AG04449 (cell line): Measurements from ENCODE around the gene CTDNEP1.
A peak's percentile ranks its signal among the peaks of the same experiment; 100 is the strongest.

ENCODE experiments used
- CTCF ChIA-PET: fragments of 350-600 bp; formaldehyde crosslinking; extraction: SDS; loops from one replicate; lab custom pipeline; 2021; ENCODE audit warnings: antibody characterized with exemption; lab: Yijun Ruan, JAX
- POLR2A ChIA-PET: fragments of 400-600, 350-600 bp; formaldehyde crosslinking; extraction: SDS; loops from one replicate; lab custom pipeline; 2020; ENCODE audit warnings: antibody characterized with exemption, inconsistent platforms; lab: Yijun Ruan, JAX
- DNase-seq: peaks from one replicate; pipeline ENCODE4 v3.0.0-alpha.2; 2010; ENCODE audit warnings: low read depth, low spot score
- H3K4me3 ChIP-seq: 2 replicates; pipeline ENCODE4 v1.5.1; 2011; ENCODE audit warnings: low read depth, mild to moderate bottlenecking, control low read depth, low read length
- TF ChIP-seq, protein P1 (sequence below): IDR thresholded peaks from one replicate; pipeline ENCODE4 v1.5.1; 2011; ENCODE audit warnings: mild to moderate bottlenecking, moderate library complexity, low read length, control low read depth, inconsistent platforms; ENCODE audit not compliant: insufficient read depth; ENCODE audit errors: missing control alignments

The CTDNEP1 gene

DNA sequence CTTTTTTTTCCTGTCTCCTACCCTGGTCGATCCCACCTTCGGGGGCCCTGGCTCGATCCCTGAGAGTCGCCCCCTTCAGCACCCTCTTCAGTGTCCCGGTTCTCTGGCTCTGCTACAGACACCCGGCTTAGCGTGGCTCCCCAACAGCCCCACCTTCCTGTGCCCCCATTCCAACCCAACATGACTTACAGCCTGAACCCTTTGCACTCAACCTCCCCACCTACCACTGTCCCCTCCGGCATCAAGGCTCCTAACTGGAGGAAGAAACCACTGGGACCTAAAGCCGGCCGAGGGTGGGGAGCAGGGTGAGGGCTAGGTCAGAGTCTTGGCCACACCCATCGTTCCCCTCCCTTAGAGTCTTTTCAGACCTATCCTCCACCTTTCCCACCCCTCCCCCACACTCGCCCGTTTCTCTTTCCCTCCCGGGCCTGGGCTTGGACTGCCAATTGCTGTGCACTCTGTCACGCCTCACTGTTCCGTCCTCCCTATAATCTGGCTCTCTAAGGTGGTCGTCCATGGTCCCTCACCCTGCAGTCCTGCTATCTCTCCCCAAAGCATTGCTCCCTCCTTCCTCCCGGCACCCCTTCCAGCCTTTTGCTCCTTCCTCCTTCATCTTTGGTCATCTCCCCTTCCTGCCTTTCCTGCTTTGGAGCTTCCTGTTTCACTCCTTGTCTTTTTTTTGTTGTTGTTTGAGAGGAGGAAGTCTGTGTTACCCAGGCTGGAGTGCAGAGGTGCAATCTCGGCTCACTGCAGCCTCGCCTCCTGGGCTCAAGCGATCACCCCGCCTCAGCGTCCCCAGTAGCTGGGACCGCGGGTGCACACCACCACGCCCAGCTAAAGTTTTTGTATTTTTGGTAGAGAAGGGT lies 11.6 kb upstream of the CTDNEP1 start:
- H3K4me3 ChIP-seq: no peak overlapping the region
- DNase-seq: no peak
- CTCF ChIA-PET: interaction anchor here (1.3 to 5.3 kb wide), 4 partner anchors 9 to 33 kb away, joined by 3 to 29 read pairs (median 10); partner anchors contain the start of gene SLC2A4
- POLR2A ChIA-PET: no interaction called here
- TF ChIP-seq, protein P1, sequence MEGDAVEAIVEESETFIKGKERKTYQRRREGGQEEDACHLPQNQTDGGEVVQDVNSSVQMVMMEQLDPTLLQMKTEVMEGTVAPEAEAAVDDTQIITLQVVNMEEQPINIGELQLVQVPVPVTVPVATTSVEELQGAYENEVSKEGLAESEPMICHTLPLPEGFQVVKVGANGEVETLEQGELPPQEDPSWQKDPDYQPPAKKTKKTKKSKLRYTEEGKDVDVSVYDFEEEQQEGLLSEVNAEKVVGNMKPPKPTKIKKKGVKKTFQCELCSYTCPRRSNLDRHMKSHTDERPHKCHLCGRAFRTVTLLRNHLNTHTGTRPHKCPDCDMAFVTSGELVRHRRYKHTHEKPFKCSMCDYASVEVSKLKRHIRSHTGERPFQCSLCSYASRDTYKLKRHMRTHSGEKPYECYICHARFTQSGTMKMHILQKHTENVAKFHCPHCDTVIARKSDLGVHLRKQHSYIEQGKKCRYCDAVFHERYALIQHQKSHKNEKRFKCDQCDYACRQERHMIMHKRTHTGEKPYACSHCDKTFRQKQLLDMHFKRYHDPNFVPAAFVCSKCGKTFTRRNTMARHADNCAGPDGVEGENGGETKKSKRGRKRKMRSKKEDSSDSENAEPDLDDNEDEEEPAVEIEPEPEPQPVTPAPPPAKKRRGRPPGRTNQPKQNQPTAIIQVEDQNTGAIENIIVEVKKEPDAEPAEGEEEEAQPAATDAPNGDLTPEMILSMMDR: no peak

DNA sequence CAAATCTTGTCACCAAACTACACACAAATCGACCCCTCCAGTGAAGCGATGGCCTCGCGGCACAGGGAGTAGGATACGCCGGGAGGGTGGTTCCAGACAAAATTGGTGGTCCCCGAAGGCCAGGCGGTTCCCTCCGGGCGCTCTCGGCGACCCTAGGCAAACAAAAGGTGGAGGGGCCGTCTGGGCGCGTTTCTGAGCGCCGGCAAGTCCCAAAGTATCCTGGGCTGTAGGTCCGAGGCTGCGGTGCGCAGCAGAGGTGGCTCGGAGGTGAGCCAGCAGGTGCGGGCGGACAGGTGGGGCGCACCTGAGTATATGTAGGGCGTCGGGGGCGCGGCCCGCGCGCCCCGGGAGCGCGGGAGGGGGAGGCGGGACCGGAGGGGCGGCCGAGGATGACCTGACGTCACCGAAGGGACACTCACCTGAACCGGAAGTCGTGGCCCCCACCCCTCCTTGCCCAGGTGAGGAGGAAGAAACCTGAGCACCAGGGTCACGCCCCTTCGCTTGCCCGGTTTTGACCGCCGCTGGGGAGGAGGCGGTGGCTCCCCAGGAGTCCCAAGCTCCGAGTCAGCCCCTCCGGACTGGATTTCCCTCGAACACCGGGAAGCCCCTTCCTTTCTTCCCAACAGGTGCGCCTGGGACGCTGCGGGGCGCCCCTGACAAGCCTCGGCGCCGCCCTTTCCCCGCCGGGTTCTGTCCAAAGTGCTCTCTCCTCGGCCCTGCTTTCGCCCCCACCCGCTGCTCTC lies 10.8 kb upstream of the CTDNEP1 start, which contains the start of gene CLDN7:
Gene CLDN7 (minus strand): TSS at position 287 of the 743 bp plus-strand sequence. CDS start 435 bp downstream, outside the sequence.
- CTCF ChIA-PET: no interaction called here
- TF ChIP-seq, protein P1: no peak
- POLR2A ChIA-PET: no interaction called here
- H3K4me3 ChIP-seq: peak within 1 kb of the TSS; percentile 48
- DNase-seq: no peak

DNA sequence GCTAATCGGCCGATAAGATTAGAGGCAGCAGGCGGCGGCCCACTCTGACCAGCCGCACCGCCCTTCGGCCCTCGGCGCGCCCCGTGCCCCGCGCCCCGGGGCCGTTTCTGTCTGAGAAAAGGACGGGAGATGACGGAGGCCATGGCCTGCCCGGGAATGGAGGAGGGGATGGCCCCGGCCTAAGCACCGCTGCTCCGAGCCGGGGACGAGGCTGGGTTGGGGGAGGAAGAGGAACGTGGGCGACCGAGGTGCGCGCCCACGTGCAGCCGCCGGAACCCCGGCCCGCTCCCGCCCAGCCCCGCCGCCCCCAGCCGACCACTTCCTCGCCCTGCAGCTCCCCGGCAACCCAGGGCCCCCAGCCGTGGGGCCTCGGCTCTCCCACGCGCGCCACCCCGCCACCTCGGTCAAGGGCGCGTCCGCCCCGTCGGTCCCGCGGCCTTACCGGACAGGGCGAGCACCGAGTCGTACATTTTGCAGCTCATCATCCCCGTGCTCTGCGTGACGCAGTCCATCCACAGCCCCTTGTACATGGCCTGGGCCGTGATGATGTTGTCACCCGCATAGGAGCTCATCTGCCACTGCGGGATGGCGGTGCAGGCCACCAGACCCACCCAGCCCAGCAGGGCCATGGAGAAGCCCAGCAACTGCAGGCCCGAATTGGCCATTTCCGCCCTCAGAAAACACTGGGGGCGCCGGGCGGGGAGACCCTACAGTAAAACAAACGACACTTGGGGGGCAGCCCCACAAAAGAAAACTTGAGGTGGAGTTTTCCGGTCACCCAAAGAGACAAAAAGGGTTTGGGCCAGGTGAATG lies 10.1 kb upstream of the CTDNEP1 start:
- POLR2A ChIA-PET: interaction anchor here (0.6 kb wide), 1 partner anchor 143 kb away, joined by 4 read pairs; no protein-coding TSS in a partner anchor
- TF ChIP-seq, protein P1: no peak
- H3K4me3 ChIP-seq: peak overlapping the region; percentile 48
- no peak for DNase-seq
- CTCF ChIA-PET: no interaction called here

DNA sequence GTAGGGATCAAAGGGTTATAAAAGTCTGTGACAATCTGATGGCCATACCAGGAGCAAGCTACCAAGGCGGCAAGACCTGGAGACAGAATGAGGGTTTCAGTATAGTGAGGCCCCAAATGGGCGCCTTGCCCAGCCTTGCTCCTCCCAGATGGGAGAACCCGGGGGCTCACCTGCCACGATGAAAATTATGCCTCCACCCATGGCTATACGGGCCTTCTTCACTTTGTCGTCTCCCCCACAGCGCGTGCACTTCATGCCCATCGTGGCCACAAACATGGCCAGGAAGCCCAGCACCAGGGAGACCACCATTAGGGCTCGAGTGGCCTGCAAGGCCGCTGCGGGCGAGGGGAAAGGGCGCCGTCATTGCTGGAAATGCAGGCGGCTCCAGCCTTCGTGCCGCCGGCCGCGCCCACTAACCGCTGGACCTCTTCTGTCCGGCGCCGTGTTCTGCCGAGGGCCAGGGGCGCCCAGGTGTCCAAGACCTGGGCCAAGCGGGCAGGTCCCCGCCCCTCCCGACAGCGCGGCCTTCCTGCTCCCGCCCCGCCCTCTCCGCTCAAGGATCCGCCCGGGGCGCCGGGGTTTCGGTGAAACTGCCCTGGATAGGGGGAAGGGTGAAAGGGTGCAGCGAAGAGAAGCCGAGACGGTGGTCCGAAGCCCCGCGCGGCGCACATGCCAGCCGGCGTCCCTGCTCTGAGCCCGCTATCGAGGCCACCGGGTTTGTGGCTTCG lies 9.3 kb upstream of the CTDNEP1 start:
- DNase-seq: no peak
- ChIA-PET POLR2A (interaction anchor here (0.6 to 1.1 kb wide), 2 partner anchors 69 to 144 kb away, joined by 4 to 5 read pairs; partner anchors contain the start of gene NEURL4), CTCF (interaction anchor here (2.2 to 3.3 kb wide), 3 partner anchors 19 to 300 kb away, joined by 7 to 13 read pairs (median 8); no protein-coding TSS in a partner anchor)
- H3K4me3 ChIP-seq: peak overlapping the region; percentile 48
- TF ChIP-seq, protein P1: no peak

DNA sequence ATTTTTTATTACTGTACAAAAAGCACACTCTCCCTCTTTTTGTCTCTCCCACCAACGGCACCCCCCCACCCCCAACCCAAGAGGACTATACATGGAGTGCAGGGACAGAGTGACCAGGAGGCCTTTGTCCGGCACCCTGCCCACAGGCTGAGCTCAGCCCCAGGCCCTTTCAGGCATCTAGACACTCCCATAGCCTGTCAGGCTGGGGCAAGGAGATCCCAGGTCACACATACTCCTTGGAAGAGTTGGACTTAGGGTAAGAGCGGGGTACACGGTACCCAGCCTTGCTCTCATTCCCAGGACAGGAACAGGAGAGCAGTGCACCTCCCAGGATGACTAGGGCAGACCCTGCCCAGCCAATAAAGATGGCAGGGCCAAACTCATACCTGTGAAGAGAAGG lies 8.6 kb upstream of the CTDNEP1 start:
- ChIA-PET POLR2A (interaction anchor here (1.1 to 1.2 kb wide), 2 partner anchors 21 to 69 kb away, joined by 3 to 5 read pairs; partner anchors contain the start of genes NEURL4 and SLC2A4), CTCF (interaction anchor here (1.2 to 3.3 kb wide), 4 partner anchors 20 to 301 kb away, joined by 3 to 13 read pairs (median 8); no protein-coding TSS in a partner anchor)
- TF ChIP-seq, protein P1: no peak
- DNase-seq: no peak
- no peak overlapping the region for H3K4me3 ChIP-seq
